ENCODE data around the gene TPD52L1. TPM values are rescaled to one million over a fixed set of nuclear protein-coding genes. Genes with fewer than 3 reads are reported as not detected.

Gene TPD52L1
- total and polyA plus RNA-seq, 10 of the 15 experiments (the other 5 are each of a cell fraction or from before 2014, with no cell fraction given), result 0.03 to 2.6 (median 0.16) TPM; not detected in 3

DNA sequence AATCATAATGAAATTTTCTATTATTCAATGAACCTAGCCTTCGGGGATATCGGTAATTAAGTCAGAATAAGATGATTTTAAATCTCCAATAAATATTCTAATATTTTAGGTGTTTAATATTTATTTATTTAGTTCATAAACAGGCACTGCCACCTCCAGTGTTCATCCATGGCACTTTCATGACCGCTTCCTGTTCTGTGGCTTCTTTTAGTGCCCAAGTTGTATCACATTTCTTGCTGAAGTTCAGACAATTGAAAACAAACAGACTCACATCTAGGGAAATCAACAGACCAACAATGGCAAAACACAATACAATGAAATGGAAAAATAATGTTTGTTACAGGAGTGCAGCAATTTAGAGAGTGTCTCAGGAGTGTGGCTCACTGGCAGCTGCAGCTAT, 122.2 kb downstream of the TPD52L1 start:
- Histone ChIP-seq H3K4me2 (ENCODE audit: control insufficient read depth, insufficient read depth) (no peak overlapping the region), H4K20me1 (ENCODE audit: control insufficient read depth, insufficient read depth) (no peaks in the 10 kb centered on the region), H3K9ac (ENCODE audit: control insufficient read depth, insufficient read depth, low read length) (no peak overlapping the region), H3K27me3 (replicated peaks in 1 of 2; ENCODE audit: control insufficient read depth in 2 of 2, insufficient read depth in 2 of 2, low read length in 1 of 2) (no peaks in the 10 kb centered on the region), H3K9me3 (replicated peaks; ENCODE audit: control insufficient read depth, insufficient read depth, low read length) (peaks cover 5% of the 10 kb centered on the region; the same call in 2 of the 3 replicates), H3K4me1 (ENCODE audit: control insufficient read depth, insufficient read depth, low read length) (peaks cover 12% of the 10 kb centered on the region; the same call in 1 of the 2 replicates), H3K4me3 (no peak overlapping the region), H3K36me3 (ENCODE audit: control insufficient read depth in 2 of 2, insufficient read depth in 2 of 2, low read length in 1 of 2) (peaks cover 7 to 16% of the 10 kb centered on the region in 2 experiments; a peak in 3 of 4 replicates), H3K79me2 (ENCODE audit: control insufficient read depth, insufficient read depth, low read length) (no peaks in the 10 kb centered on the region; the same call in 1 of the 2 replicates), H2AFZ (ENCODE audit: control insufficient read depth, low read depth, low read length) (no peak overlapping the region), H3K27ac (ENCODE audit: control insufficient read depth, insufficient read depth) (no peak overlapping the region)
- DNase-seq (ENCODE audit: low read depth, low spot score) (no peak), FAIRE-seq (no peak), ATAC-seq (no peak)
- ChIA-PET POLR2A (no interaction called here), SMC1A (ENCODE audit: uncharacterized antibody, unreplicated experiment) (interaction anchor here (1.0 kb wide), 1 partner anchor 25 kb away, joined by 3 read pairs; no protein-coding TSS in a partner anchor), RAD21 (ENCODE audit: unreplicated experiment) (no interaction called here), CTCF (no interaction called here)
- in situ Hi-C loops (cut with MboI), result no loop called here
- intact Hi-C loops (cut with micrococcal nuclease; ENCODE audit: unreplicated experiment), result no loop called here
- no peak for TF ChIP-seq NKRF (conservative IDR thresholded peaks at IDR 0.05)
- no peak for TF ChIP-seq REST (IDR thresholded peaks at IDR 0.05; ENCODE audit: low read depth, low read length)
- BruUV-seq (replicated peaks), result no TSS peak
- 100% methylated on average over 3 of the region's 3 CpGs for WGBS (ENCODE audit: insufficient coverage, insufficient replicate concordance, low lambda C conversion rate, missing lambda C conversion rate)

All from GM12878 (cell line).